Retinal pigment epithelial cell (primary cell): Measurements from ENCODE around the gene P2RX3.

Experiments used
- DNase-seq: peaks from one replicate; pipeline ENCODE4 v3.0.0-alpha.2; 2010; ENCODE audit warnings: low read depth
- H3K4me3 ChIP-seq: 2 replicates; pipeline ENCODE4 v1.5.1; 2011; ENCODE audit warnings: mild to moderate bottlenecking, low read length, control low read depth, moderate library complexity
- CTCF ChIP-seq: conservative IDR thresholded peaks from 2 replicates; pipeline ENCODE4 v1.5.1; 2011; ENCODE audit warnings: low read depth, low read length, control low read depth, inconsistent platforms

P2RX3 gene

GRCh38 chr11:57327721-57328120 is 10.4 kb upstream of the P2RX3 start:
- DNase-seq: no peak
- TF ChIP-seq CTCF: no peak
- H3K4me3 ChIP-seq: no peak overlapping the region

- H3K4me3 ChIP-seq: no peak overlapping the region
- no peak for TF ChIP-seq CTCF
- no peak for DNase-seq
Measured at GRCh38 chr11:57330029-57330428, 8.1 kb upstream of the P2RX3 start.

GRCh38 chr11:57331720-57332119 is 6.4 kb upstream of the P2RX3 start:
- H3K4me3 ChIP-seq: no peak overlapping the region
- DNase-seq: no peak

GRCh38 chr11:57332694-57333440 is 5.3 kb upstream of the P2RX3 start:
- no peak for TF ChIP-seq CTCF
- no peak for DNase-seq
- no peak overlapping the region for H3K4me3 ChIP-seq

More at GRCh38 chr11:57331720-57332119, 6.4 kb upstream of the P2RX3 start:
- no peak for TF ChIP-seq CTCF

- no peak for TF ChIP-seq CTCF
- no peak for DNase-seq
Measured at GRCh38 chr11:57335023-57335342, 3.2 kb upstream of the P2RX3 start.

GRCh38 chr11:57335343-57336110 is 2.6 kb upstream of the P2RX3 start, which contains the start of gene SSRP1:
TSS of gene SSRP1 (minus strand) at chr11:57335892. CDS start at chr11:57335121, 771 bp downstream.
- no peak for TF ChIP-seq CTCF
- H3K4me3 ChIP-seq: peak within 1 kb of the TSS; percentile 80
- no peak for DNase-seq

More at GRCh38 chr11:57335023-57335342, 3.2 kb upstream of the P2RX3 start:
- H3K4me3 ChIP-seq: peak overlapping the region; percentile 80
